Keratinocyte (primary cell): Measurements from ENCODE around the gene ATG4A. TPM values are rescaled to one million over a fixed set of nuclear protein-coding genes. Genes with fewer than 3 reads are reported as not detected.

Source experiments
- DNase-seq: peaks from one replicate; pipeline ENCODE4 v3.0.0-alpha.2; 2011; ENCODE audit warnings: low read depth, missing footprints, low spot score
- FAIRE-seq: peaks from 2 replicates; lab custom pipeline; 2011; peaks lifted over from hg19 to GRCh38; lab: Jason Lieb, UNC
- H2AFZ ChIP-seq: 2 replicates; pipeline ENCODE4 v1.6.0; 2012; ENCODE audit warnings: low read length, control low read depth, inconsistent platforms; ENCODE audit not compliant: control insufficient read depth
- H3K27ac ChIP-seq: 2 replicates; pipeline ENCODE4 v1.5.1; 2011; ENCODE audit warnings: low read length; ENCODE audit not compliant: control insufficient read depth, insufficient read depth
- H3K27me3 ChIP-seq: 3 replicates; pipeline ENCODE4 v1.6.0; 2011; ENCODE audit warnings: low read length; ENCODE audit not compliant: control insufficient read depth, insufficient read depth; ENCODE audit errors: extremely low read depth
- H3K36me3 ChIP-seq, 2 experiments: 2 replicates in 1 of 2; 3 replicates in 1 of 2; pipeline ENCODE4 v1.5.1; 2011; ENCODE audit warnings: low read length in 2 of 2, mild to moderate bottlenecking in 1 of 2; ENCODE audit not compliant: control insufficient read depth in 2 of 2, insufficient read depth in 2 of 2; ENCODE audit errors: extremely low read depth in 1 of 2
- H3K4me1 ChIP-seq: 3 replicates; pipeline ENCODE4 v1.5.1; 2011; ENCODE audit warnings: low read length; ENCODE audit not compliant: control insufficient read depth, insufficient read depth; ENCODE audit errors: extremely low read depth
- H3K4me2 ChIP-seq: 3 replicates; pipeline ENCODE4 v1.6.0; 2011; ENCODE audit warnings: low read depth, low read length; ENCODE audit not compliant: control insufficient read depth, insufficient read depth; ENCODE audit errors: extremely low read depth
- H3K4me3 ChIP-seq, 3 experiments: fragments of 200-600 bp in 1 of 3; sonication (generic) in 1 of 3; 2 replicates in 2 of 3; 3 replicates in 1 of 3; pipeline ENCODE4 v1.5.1; 2011 to 2016; ENCODE audit warnings: low read length in 3 of 3, mild to moderate bottlenecking in 3 of 3, control low read depth in 2 of 3, inconsistent platforms in 1 of 3, low read depth in 1 of 3, mixed read lengths in 1 of 3, mixed run types in 1 of 3, moderate library complexity in 1 of 3; ENCODE audit not compliant: control insufficient read depth in 2 of 3, insufficient read depth in 2 of 3; ENCODE audit errors: extremely low read depth in 1 of 3
- H3K79me2 ChIP-seq: 2 replicates; pipeline ENCODE4 v1.6.0; 2012; ENCODE audit warnings: low read length; ENCODE audit not compliant: control insufficient read depth, insufficient read depth
- H3K9ac ChIP-seq: 3 replicates; pipeline ENCODE4 v1.6.0; 2011; ENCODE audit warnings: low read length; ENCODE audit not compliant: control insufficient read depth, insufficient read depth; ENCODE audit errors: extremely low read depth
- H3K9me1 ChIP-seq: 3 replicates; pipeline ENCODE4 v1.6.0; 2011; ENCODE audit warnings: low read length; ENCODE audit not compliant: control insufficient read depth, insufficient read depth; ENCODE audit errors: extremely low read depth
- H3K9me3 ChIP-seq: 2 replicates; pipeline ENCODE4 v1.5.1; 2012; ENCODE audit warnings: low read depth, low read length; ENCODE audit not compliant: control insufficient read depth
- H4K20me1 ChIP-seq: 3 replicates; pipeline ENCODE4 v1.6.0; 2011; ENCODE audit warnings: low read length; ENCODE audit not compliant: control insufficient read depth, insufficient read depth; ENCODE audit errors: extremely low read depth
- CTCF ChIP-seq, 3 experiments: IDR thresholded peaks in 1 of 3; conservative IDR thresholded peaks in 1 of 3; optimal IDR thresholded peaks in 1 of 3; 2 replicates in 2 of 3; 3 replicates in 1 of 3; pipeline versions ENCODE3 to v1.5.1; 2011; ENCODE audit warnings: low read length in 3 of 3, mild to moderate bottlenecking in 3 of 3, moderate library complexity in 2 of 3, control low read depth in 1 of 3, inconsistent platforms in 1 of 3; ENCODE audit not compliant: insufficient read depth in 2 of 3; ENCODE audit errors: extremely low read depth in 1 of 3
- EZH2 ChIP-seq: IDR thresholded peaks from one replicate; pipeline ENCODE4 v1.6.1; 2012; ENCODE audit warnings: inconsistent platforms, mild to moderate bottlenecking, low read length, moderate library complexity
- dilution Hi-C: fragments of 300-500 bp; cut with MboI; formaldehyde crosslinking; loops from one replicate; pipeline ENCODE4 v1.7.0; 2020; ENCODE audit warnings: low sequenced_read_pairs; ENCODE audit not compliant: extremely low pct_ligation_motif_present
- polyA plus RNA-seq, 5 experiments: library from polyadenylated mRNA; depleted of rRNA in 3 of 5; stranded (reverse) in 3 of 5; stranded (forward) in 1 of 5; unstranded in 1 of 5; fragments of >200 nt; gene quantifications; 1 replicate in 1 of 5; 2 replicates in 3 of 5; 3 replicates in 1 of 5; pipeline versions ENCODE4 v1.2.1 to v1.2.3, GENCODE V29; 2011 to 2012; ENCODE audit warnings: missing spikeins in 2 of 5, low read depth in 1 of 5, low replicate concordance in 1 of 5

ATG4A gene
- polyA plus RNA-seq, 1 donor (not counting 4 experiments of a cell fraction or from before 2014, with no cell fraction given), result 19.3 TPM

DNA sequence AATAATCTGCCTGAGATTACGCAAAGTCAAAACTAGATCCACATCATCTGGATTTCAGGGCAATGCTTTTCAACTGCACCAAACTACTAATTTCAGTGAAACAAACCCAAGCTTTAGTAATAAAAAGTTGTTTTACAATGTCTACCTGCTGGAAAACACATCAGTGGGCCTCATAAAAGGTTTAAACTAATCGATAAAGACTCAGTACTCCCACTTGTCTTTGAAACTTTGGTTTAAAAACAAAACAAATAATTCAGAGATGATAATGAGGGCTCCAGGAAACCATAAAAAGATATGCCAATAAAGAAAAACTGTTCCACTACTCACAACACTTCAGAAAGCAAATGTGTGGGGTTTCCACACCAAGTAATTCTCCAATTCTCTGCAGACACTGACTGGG, 10.5 kb upstream of the ATG4A start:
- DNase-seq, result no peak
- no peak for FAIRE-seq
- no peaks in the 10 kb centered on the region for H4K20me1 ChIP-seq

DNA sequence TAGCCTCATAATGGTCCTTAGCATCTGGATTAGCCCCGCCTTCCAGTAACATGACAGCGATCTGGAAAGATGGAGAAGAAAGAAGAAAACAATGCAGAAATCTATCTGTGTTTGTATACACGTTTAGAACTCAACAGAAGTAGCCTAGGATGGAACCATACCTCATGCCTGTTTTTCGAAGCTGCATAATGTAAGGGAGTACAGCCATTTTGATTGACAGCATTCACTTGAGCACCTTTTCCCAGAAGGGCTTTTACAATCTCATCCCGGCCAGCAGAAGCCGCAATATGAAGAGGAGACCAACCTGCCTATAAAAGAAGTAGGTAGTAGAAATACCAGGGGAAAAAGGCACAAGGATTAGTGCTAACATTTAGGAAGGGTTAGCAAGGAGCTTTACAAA, 3.8 kb upstream of the ATG4A start:
- Histone ChIP-seq H2AFZ (no peak overlapping the region), H3K36me3 (no peaks in the 10 kb centered on the region), H3K4me1 (peaks cover 2% of the 10 kb centered on the region), H3K27ac (no peak overlapping the region), H3K27me3 (no peaks in the 10 kb centered on the region), H3K4me2 (no peak overlapping the region), H4K20me1 (no peaks in the 10 kb centered on the region), H3K4me3 (no peak overlapping the region), H3K79me2 (peaks cover 19% of the 10 kb centered on the region), H3K9me3 (no peaks in the 10 kb centered on the region), H3K9ac (no peak overlapping the region), H3K9me1 (no peaks in the 10 kb centered on the region)
- TF ChIP-seq CTCF (optimal IDR thresholded peaks at IDR 0.05 in 1 of 3, IDR thresholded peaks at IDR 0.05 in 1 of 3, conservative IDR thresholded peaks at IDR 0.05 in 1 of 3; ENCODE audit: extremely low read depth in 1 of 3, insufficient read depth in 2 of 3, low read length in 3 of 3) (no peak), EZH2 (no peak)
- FAIRE-seq (no peak), DNase-seq (no peak)
- dilution Hi-C loops, result no loop called here

More for the DNA sequence above, 10.5 kb upstream of the ATG4A start:
- TF ChIP-seq CTCF (optimal IDR thresholded peaks at IDR 0.05 in 1 of 3, IDR thresholded peaks at IDR 0.05 in 1 of 3, conservative IDR thresholded peaks at IDR 0.05 in 1 of 3; ENCODE audit: extremely low read depth in 1 of 3, insufficient read depth in 2 of 3, low read length in 3 of 3) (no peak), EZH2 (no peak)
- dilution Hi-C loops, result no loop called here
- Histone ChIP-seq H3K4me3 (no peak overlapping the region), H3K27me3 (no peaks in the 10 kb centered on the region), H3K79me2 (no peaks in the 10 kb centered on the region), H3K9ac (no peak overlapping the region), H3K9me3 (no peaks in the 10 kb centered on the region), H3K9me1 (no peaks in the 10 kb centered on the region), H3K36me3 (no peaks in the 10 kb centered on the region), H3K4me1 (no peaks in the 10 kb centered on the region), H3K4me2 (no peak overlapping the region), H3K27ac (no peak overlapping the region), H2AFZ (no peak overlapping the region)
